Omental fat pad (tissue), 4 donors: ENCODE data around the gene RAB40C. TPM values are rescaled to one million over a fixed set of nuclear protein-coding genes. Genes with fewer than 3 reads are reported as not detected.

Experiments used
- ATAC-seq: fragments of 150-250 bp; one replicate; pipeline ENCODE4 v1.9.1; 2016; ENCODE audit warnings: mild to moderate bottlenecking, moderate library complexity; ENCODE audit not compliant: low FRiP score
- DNase-seq: peaks from one replicate; pipeline ENCODE4 v3.0.0-alpha.2; 2019; ENCODE audit warnings: low spot score
- total RNA-seq, 4 donors: library from RNA; depleted of rRNA; stranded (reverse); fragments of >200 nt; gene quantifications; one replicate each; pipeline ENCODE4 v1.1.0, GENCODE V29; 2016
- TF ChIP-seq, protein P1 (sequence below), 3 donors: fragments of 450-650 bp; IDR thresholded peaks; one replicate each; pipeline ENCODE4 v1.5.1; 2016 to 2017; ENCODE audit warnings: antibody characterized with exemption in 3 of 3, mild to moderate bottlenecking in 3 of 3, moderate library complexity in 2 of 3

The RAB40C gene
- total RNA-seq, 4 donors from 2014 or later, result 11.6 to 20.6 (median 14.8) TPM

- DNase-seq (no peak), ATAC-seq (no peak)
- TF ChIP-seq, protein P1, sequence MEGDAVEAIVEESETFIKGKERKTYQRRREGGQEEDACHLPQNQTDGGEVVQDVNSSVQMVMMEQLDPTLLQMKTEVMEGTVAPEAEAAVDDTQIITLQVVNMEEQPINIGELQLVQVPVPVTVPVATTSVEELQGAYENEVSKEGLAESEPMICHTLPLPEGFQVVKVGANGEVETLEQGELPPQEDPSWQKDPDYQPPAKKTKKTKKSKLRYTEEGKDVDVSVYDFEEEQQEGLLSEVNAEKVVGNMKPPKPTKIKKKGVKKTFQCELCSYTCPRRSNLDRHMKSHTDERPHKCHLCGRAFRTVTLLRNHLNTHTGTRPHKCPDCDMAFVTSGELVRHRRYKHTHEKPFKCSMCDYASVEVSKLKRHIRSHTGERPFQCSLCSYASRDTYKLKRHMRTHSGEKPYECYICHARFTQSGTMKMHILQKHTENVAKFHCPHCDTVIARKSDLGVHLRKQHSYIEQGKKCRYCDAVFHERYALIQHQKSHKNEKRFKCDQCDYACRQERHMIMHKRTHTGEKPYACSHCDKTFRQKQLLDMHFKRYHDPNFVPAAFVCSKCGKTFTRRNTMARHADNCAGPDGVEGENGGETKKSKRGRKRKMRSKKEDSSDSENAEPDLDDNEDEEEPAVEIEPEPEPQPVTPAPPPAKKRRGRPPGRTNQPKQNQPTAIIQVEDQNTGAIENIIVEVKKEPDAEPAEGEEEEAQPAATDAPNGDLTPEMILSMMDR (IDR thresholded peaks at IDR 0.05), result no peak
Observed at GRCh38 chr16:582614-583331, 7.1 kb upstream of the RAB40C start.

DNA sequence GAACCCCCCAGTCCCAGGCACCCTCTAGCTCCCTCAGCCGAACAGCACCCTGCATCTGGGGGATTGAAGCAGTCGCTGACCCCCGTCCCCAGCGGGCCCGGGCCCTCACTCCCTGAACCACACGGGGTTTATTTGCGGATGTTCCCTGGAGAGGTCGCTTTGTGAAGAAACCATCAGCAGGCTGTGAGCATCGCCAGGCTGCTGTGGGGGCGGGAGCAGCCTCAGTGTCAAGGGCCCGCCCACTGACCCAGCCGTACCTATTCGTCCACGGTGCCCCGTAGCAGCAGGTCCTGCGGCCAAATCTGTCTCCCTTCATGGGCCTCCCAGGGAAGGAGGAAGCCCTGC, 6.4 kb upstream of the RAB40C start:
- TF ChIP-seq, protein P1 (IDR thresholded peaks at IDR 0.05), result no peak
- ATAC-seq (no peak), DNase-seq (no peak)

DNA sequence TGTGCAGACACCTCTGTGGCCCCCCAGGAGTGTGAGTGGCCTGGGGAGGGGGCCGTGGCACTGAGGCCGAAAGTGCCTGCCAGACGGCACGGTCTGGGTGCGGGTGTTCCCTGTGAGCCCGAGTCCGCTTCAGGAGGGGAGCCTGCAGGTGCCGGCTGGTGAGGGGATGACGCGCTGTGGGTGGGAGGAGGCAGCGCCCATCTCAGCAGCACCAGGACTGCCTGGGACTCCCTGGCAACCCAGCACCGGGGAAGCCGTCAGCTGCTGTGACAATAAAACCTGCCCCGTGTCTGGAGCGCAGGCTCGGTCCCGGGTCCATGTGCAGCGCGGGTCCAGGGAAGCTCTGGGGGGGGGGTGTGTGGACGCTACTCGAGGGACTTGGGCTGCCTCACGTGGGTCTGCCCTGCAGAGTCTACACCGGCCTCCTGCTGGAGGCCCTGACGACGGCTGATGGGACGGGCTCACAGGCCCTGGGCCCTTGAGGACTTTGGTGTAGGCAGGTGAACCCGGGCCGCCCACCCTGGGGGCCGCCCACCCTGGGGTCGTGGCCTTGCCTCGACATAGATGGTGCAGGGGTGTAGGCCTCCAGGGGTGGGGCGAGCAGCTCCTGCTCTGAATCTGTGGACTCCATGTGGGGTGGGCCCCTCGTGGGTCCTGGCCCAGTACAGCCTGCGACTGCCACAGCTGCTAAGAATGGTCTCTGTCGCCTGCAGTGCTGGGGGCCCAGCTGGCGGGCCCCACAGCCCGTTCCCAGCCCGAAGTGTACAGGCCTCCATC, 5.9 kb upstream of the RAB40C start:
- TF ChIP-seq, protein P1 (IDR thresholded peaks at IDR 0.05), result no peak
- ATAC-seq, result no peak
- DNase-seq, result no peak

GRCh38 chr16:585351-585750, 4.5 kb upstream of the RAB40C start:
- TF ChIP-seq, protein P1 (IDR thresholded peaks at IDR 0.05), result no peak
- no peak for ATAC-seq
- DNase-seq, result no peak

GRCh38 chr16:586047-586644, 3.7 kb upstream of the RAB40C start:
- no peak for DNase-seq
- TF ChIP-seq, protein P1 (IDR thresholded peaks at IDR 0.05), result no peak
- no peak for ATAC-seq

GRCh38 chr16:586645-587590, 2.9 kb upstream of the RAB40C start:
- DNase-seq, result no peak
- no peak for ATAC-seq
- TF ChIP-seq, protein P1 (IDR thresholded peaks at IDR 0.05), result no peak
